Measurements from ENCODE around the gene PTPN14. TPM values are rescaled to one million over a fixed set of nuclear protein-coding genes. Genes with fewer than 3 reads are reported as not detected.

Gene PTPN14
- total and polyA plus RNA-seq, 2 experiments from 2014 or later: 18.7 to 70.2 TPM

DNA sequence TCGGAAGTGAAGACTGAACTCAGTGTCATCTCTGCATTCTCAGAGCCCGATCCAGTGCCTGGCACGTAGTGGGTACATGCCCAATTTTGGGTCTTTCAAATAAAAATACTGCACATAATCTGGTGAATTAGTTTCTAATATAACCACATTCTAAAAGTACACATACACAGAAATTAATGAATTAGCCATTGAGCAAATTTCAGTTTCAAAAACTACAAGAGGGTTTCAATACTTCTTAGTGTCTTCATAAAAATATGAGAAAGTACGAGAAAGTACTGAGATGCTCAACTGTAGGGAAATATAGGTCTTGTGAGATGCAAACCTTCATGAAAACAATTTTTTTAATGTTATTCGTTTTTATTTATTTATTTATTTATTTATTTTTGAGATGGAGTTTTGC is 183.6 kb downstream of the PTPN14 start:
- H3K9me2 ChIP-seq (ENCODE audit: insufficient read depth): no peaks in the 10 kb centered on the region
- H3K4me1 Mint-ChIP-seq: peaks cover 6% of the 10 kb centered on the region; the same call in 2 of the 3 replicates

More for the DNA sequence above, 183.6 kb downstream of the PTPN14 start:
- no peak for ATAC-seq
- Histone ChIP-seq H3K4me3 (no peak overlapping the region), H2AFZ (no peak overlapping the region), H3K36me3 (ENCODE audit: insufficient read depth) (peaks cover 6% of the 10 kb centered on the region), H3F3A (replicated peaks; ENCODE audit: low read depth) (no peaks in the 10 kb centered on the region), H3K27ac (ENCODE audit: low read depth) (no peak overlapping the region), H3K79me2 (replicated peaks; ENCODE audit: insufficient read depth) (no peaks in the 10 kb centered on the region), H4K20me1 (replicated peaks; ENCODE audit: insufficient read depth) (no peaks in the 10 kb centered on the region), H3K4me2 (no peak overlapping the region), H3K27me3 (ENCODE audit: insufficient read depth) (no peaks in the 10 kb centered on the region), H3K4me1 (ENCODE audit: insufficient read depth) (no peaks in the 10 kb centered on the region; the same call in 1 of the 2 replicates)
- Mint-ChIP-seq H3K36me3 (ENCODE audit: low read depth) (peaks cover 33% of the 10 kb centered on the region), H3K27ac (no peak overlapping the region), H3K4me3 (no peak overlapping the region), H3K27me3 (ENCODE audit: insufficient read depth, low read depth, poor library complexity) (peaks cover 2% of the 10 kb centered on the region), H3K9me3 (no peaks in the 10 kb centered on the region)
- no peak for DNase-seq (ENCODE audit: low spot score)
- no peak for TF ChIP-seq POLR2AphosphoS5 (IDR thresholded peaks at IDR 0.05; ENCODE audit: low read depth)
- no peak for TF ChIP-seq ZNF114 (CRISPR knock-in tag; IDR thresholded peaks at IDR 0.05)
- no peak for TF ChIP-seq JUNB (IDR thresholded peaks at IDR 0.05; ENCODE audit: unreplicated experiment)
- TF ChIP-seq EZH2 (IDR thresholded peaks at IDR 0.05; ENCODE audit: low read depth, unreplicated experiment): no peak
- TF ChIP-seq, protein P1, sequence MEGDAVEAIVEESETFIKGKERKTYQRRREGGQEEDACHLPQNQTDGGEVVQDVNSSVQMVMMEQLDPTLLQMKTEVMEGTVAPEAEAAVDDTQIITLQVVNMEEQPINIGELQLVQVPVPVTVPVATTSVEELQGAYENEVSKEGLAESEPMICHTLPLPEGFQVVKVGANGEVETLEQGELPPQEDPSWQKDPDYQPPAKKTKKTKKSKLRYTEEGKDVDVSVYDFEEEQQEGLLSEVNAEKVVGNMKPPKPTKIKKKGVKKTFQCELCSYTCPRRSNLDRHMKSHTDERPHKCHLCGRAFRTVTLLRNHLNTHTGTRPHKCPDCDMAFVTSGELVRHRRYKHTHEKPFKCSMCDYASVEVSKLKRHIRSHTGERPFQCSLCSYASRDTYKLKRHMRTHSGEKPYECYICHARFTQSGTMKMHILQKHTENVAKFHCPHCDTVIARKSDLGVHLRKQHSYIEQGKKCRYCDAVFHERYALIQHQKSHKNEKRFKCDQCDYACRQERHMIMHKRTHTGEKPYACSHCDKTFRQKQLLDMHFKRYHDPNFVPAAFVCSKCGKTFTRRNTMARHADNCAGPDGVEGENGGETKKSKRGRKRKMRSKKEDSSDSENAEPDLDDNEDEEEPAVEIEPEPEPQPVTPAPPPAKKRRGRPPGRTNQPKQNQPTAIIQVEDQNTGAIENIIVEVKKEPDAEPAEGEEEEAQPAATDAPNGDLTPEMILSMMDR (conservative IDR thresholded peaks at IDR 0.05; ENCODE audit: low read depth in 2 of 2): no peak
- TF ChIP-seq, protein P2, sequence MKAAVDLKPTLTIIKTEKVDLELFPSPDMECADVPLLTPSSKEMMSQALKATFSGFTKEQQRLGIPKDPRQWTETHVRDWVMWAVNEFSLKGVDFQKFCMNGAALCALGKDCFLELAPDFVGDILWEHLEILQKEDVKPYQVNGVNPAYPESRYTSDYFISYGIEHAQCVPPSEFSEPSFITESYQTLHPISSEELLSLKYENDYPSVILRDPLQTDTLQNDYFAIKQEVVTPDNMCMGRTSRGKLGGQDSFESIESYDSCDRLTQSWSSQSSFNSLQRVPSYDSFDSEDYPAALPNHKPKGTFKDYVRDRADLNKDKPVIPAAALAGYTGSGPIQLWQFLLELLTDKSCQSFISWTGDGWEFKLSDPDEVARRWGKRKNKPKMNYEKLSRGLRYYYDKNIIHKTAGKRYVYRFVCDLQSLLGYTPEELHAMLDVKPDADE (IDR thresholded peaks at IDR 0.05): no peak
- TF ChIP-seq, protein P3, sequence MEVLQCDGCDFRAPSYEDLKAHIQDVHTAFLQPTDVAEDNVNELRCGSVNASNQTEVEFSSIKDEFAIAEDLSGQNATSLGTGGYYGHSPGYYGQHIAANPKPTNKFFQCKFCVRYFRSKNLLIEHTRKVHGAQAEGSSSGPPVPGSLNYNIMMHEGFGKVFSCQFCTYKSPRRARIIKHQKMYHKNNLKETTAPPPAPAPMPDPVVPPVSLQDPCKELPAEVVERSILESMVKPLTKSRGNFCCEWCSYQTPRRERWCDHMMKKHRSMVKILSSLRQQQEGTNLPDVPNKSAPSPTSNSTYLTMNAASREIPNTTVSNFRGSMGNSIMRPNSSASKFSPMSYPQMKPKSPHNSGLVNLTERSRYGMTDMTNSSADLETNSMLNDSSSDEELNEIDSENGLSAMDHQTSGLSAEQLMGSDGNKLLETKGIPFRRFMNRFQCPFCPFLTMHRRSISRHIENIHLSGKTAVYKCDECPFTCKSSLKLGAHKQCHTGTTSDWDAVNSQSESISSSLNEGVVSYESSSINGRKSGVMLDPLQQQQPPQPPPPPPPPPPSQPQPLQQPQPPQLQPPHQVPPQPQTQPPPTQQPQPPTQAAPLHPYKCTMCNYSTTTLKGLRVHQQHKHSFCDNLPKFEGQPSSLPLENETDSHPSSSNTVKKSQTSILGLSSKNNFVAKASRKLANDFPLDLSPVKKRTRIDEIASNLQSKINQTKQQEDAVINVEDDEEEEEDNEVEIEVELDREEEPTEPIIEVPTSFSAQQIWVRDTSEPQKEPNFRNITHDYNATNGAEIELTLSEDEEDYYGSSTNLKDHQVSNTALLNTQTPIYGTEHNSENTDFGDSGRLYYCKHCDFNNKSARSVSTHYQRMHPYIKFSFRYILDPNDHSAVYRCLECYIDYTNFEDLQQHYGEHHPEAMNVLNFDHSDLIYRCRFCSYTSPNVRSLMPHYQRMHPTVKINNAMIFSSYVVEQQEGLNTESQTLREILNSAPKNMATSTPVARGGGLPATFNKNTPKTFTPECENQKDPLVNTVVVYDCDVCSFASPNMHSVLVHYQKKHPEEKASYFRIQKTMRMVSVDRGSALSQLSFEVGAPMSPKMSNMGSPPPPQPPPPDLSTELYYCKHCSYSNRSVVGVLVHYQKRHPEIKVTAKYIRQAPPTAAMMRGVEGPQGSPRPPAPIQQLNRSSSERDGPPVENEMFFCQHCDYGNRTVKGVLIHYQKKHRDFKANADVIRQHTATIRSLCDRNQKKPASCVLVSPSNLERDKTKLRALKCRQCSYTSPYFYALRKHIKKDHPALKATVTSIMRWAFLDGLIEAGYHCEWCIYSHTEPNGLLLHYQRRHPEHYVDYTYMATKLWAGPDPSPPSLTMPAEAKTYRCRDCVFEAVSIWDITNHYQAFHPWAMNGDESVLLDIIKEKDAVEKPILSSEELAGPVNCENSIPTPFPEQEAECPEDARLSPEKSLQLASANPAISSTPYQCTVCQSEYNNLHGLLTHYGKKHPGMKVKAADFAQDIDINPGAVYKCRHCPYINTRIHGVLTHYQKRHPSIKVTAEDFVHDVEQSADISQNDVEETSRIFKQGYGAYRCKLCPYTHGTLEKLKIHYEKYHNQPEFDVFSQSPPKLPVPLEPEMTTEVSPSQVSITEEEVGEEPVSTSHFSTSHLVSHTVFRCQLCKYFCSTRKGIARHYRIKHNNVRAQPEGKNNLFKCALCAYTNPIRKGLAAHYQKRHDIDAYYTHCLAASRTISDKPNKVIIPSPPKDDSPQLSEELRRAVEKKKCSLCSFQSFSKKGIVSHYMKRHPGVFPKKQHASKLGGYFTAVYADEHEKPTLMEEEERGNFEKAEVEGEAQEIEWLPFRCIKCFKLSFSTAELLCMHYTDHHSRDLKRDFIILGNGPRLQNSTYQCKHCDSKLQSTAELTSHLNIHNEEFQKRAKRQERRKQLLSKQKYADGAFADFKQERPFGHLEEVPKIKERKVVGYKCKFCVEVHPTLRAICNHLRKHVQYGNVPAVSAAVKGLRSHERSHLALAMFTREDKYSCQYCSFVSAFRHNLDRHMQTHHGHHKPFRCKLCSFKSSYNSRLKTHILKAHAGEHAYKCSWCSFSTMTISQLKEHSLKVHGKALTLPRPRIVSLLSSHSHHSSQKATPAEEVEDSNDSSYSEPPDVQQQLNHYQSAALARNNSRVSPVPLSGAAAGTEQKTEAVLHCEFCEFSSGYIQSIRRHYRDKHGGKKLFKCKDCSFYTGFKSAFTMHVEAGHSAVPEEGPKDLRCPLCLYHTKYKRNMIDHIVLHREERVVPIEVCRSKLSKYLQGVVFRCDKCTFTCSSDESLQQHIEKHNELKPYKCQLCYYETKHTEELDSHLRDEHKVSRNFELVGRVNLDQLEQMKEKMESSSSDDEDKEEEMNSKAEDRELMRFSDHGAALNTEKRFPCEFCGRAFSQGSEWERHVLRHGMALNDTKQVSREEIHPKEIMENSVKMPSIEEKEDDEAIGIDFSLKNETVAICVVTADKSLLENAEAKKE (CRISPR knock-in tag; IDR thresholded peaks at IDR 0.05): no peak
- TF ChIP-seq, protein P4, sequence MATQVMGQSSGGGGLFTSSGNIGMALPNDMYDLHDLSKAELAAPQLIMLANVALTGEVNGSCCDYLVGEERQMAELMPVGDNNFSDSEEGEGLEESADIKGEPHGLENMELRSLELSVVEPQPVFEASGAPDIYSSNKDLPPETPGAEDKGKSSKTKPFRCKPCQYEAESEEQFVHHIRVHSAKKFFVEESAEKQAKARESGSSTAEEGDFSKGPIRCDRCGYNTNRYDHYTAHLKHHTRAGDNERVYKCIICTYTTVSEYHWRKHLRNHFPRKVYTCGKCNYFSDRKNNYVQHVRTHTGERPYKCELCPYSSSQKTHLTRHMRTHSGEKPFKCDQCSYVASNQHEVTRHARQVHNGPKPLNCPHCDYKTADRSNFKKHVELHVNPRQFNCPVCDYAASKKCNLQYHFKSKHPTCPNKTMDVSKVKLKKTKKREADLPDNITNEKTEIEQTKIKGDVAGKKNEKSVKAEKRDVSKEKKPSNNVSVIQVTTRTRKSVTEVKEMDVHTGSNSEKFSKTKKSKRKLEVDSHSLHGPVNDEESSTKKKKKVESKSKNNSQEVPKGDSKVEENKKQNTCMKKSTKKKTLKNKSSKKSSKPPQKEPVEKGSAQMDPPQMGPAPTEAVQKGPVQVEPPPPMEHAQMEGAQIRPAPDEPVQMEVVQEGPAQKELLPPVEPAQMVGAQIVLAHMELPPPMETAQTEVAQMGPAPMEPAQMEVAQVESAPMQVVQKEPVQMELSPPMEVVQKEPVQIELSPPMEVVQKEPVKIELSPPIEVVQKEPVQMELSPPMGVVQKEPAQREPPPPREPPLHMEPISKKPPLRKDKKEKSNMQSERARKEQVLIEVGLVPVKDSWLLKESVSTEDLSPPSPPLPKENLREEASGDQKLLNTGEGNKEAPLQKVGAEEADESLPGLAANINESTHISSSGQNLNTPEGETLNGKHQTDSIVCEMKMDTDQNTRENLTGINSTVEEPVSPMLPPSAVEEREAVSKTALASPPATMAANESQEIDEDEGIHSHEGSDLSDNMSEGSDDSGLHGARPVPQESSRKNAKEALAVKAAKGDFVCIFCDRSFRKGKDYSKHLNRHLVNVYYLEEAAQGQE (IDR thresholded peaks at IDR 0.05; ENCODE audit: unreplicated experiment): no peak
- TF ChIP-seq CREB1 (CRISPR knock-in tag; IDR thresholded peaks at IDR 0.05; ENCODE audit: low read depth): no peak
- no peak for TF ChIP-seq NANOG (IDR thresholded peaks at IDR 0.05; ENCODE audit: borderline replicate concordance)

All from GM23338 (cell line).